Hepatocyte (in vitro differentiated cells): ENCODE data around the gene TEDC1. TPM values are rescaled to one million over a fixed set of nuclear protein-coding genes. Genes with fewer than 3 reads are reported as not detected.

ENCODE experiments used
- DNase-seq: peaks from one replicate; pipeline ENCODE4 v3.0.0-alpha.2; 2016; ENCODE audit warnings: low spot score
- H2AFZ ChIP-seq: fragments of 200-600 bp; sonication (generic); 2 replicates; pipeline ENCODE4 v1.6.0; 2016; ENCODE audit warnings: antibody characterized with exemption, mild to moderate bottlenecking
- H3K27ac ChIP-seq: fragments of 200-600 bp; sonication (generic); 2 replicates; pipeline ENCODE4 v1.5.1; 2016; ENCODE audit warnings: mild to moderate bottlenecking
- H3K27me3 ChIP-seq: fragments of 200-600 bp; sonication (generic); 2 replicates; pipeline ENCODE4 v1.6.1; 2016
- H3K36me3 ChIP-seq: fragments of 200-600 bp; sonication (generic); replicated peaks from 2 replicates; pipeline ENCODE4 v1.5.1; 2016; ENCODE audit warnings: low read depth; ENCODE audit not compliant: insufficient read depth
- H3K4me1 ChIP-seq: fragments of 200-600 bp; sonication (generic); 2 replicates; pipeline ENCODE4 v1.5.1; 2016; ENCODE audit warnings: mild to moderate bottlenecking, moderate library complexity; ENCODE audit not compliant: insufficient read depth
- H3K4me2 ChIP-seq: fragments of 200-600 bp; sonication (generic); 2 replicates; pipeline ENCODE4 v1.6.0; 2016
- H3K4me3 ChIP-seq: fragments of 200-600 bp; sonication (generic); 2 replicates; pipeline ENCODE4 v1.5.1; 2016; ENCODE audit warnings: mild to moderate bottlenecking
- H3K79me2 ChIP-seq: fragments of 200-600 bp; sonication (generic); 2 replicates; pipeline ENCODE4 v1.6.0; 2017; ENCODE audit warnings: mild to moderate bottlenecking
- H3K9me2 ChIP-seq: fragments of 200-600 bp; sonication (generic); replicated peaks from 2 replicates; pipeline ENCODE4 v1.6.0; 2017; ENCODE audit warnings: mild to moderate bottlenecking; ENCODE audit not compliant: insufficient read depth
- H3K9me3 ChIP-seq: fragments of 200-600 bp; sonication (generic); 2 replicates; pipeline ENCODE4 v1.5.1; 2016; ENCODE audit warnings: low read depth, mild to moderate bottlenecking
- H4K20me1 ChIP-seq: fragments of 200-600 bp; sonication (generic); 2 replicates; pipeline ENCODE4 v1.6.0; 2016; ENCODE audit warnings: mild to moderate bottlenecking; ENCODE audit not compliant: insufficient read depth, poor library complexity, severe bottlenecking
- EZH2 ChIP-seq: fragments of 200-600 bp; sonication (generic); IDR thresholded peaks from 2 replicates; pipeline ENCODE4 v1.6.1; 2016; ENCODE audit warnings: antibody characterized with exemption, mild to moderate bottlenecking, borderline replicate concordance
- EZH2phosphoT487 ChIP-seq: fragments of 200-600 bp; sonication (generic); IDR thresholded peaks from one replicate; pipeline ENCODE4 v1.6.1; 2018; ENCODE audit warnings: antibody characterized with exemption, mild to moderate bottlenecking, low read depth, moderate library complexity; ENCODE audit not compliant: unreplicated experiment, severe bottlenecking
- WGBS: methylation state at CpG from one replicate; pipeline ENCODE4 v1.1.6; 2016; ENCODE audit warnings: low lambda C conversion rate; ENCODE audit errors: missing lambda C conversion rate; 5-methylcytosine and 5-hydroxymethylcytosine counted together
- polyA plus RNA-seq: library from polyadenylated mRNA; unstranded; fragments of >200 nt; fragmentation: Nextera tagmentation; extraction: Ambion mirVana; gene quantifications from 2 replicates; pipeline ENCODE4 v1.2.1, GENCODE V29; 2016
- total RNA-seq: library from RNA; depleted of rRNA; stranded (reverse); fragments of >200 nt; gene quantifications from 2 replicates; pipeline ENCODE4 v1.2.3, GENCODE V29; 2014
- TF ChIP-seq, protein P1 (sequence below): fragments of 200-600 bp; sonication (generic); IDR thresholded peaks from 2 replicates; pipeline ENCODE4 v1.5.1; 2016; ENCODE audit warnings: antibody characterized with exemption, mild to moderate bottlenecking; ENCODE audit not compliant: poor library complexity

TEDC1 gene
- total and polyA plus RNA-seq, 2 experiments from 2014 or later: 3.9 to 4.9 TPM

DNA sequence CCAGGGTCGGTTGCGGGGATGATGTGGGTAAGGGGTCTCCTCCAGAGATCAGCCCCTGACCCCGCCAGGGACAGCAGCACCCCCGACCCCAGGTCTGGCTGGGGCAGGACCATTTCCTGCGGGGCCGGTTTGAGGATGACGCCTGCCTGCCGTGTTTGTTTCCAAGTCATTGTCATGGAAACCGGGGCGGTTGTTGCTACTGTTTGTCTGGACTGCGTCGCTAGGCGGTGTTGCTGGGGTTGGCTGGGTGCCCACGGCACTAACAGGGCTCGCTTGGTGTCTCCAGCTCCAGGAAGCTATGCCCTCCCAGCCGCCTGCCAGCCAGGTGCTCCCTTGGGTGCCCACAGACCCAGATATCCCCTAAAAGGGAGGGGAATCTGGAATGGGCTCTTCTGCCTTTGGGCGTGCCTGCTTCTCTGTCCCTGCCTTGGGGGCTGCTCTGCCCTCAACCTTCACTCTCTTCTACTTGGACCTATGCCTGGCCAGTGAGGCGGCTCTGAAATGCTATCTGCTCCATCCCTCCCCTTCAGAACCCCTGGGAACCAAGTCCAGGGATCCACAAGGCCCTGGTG, 9.1 kb upstream of the TEDC1 start:
- Histone ChIP-seq H3K4me3 (no peak overlapping the region), H3K27me3 (peaks cover 46% of the 10 kb centered on the region), H3K4me2 (peak overlapping the region; percentile 87)

DNA sequence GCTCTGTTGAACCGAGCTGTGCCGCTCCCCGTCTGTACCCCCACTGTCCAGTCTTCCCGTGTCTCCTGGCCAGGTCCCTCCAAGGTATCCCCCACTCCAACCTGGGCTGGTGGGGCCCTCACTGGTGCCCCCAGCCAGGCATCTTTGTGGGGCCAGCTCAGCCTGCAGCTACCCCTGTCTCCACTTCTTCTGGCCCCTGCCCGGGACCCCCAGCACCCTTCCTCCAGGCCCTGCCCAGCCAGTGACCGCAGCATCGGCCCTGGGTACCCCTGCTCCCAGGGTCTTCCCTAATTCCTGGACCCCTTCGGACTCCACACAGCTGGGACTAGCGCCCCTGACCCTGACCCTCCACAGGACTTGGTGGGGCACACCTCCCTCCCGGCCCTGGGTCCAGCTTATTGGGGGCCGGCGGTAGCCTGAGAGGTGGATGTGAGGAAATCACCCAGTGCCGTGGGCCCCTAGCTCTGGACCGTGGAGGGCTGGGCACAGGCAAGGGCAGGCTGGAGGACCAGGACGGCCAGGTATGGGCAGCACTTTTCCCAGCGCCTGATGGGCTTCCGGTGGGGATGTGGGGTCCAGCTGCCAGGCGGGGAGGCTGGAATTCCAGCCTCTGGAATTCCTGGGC, 8.4 kb upstream of the TEDC1 start:
- H3K4me3 ChIP-seq: no peak overlapping the region

More for the DNA sequence above, 9.1 kb upstream of the TEDC1 start:
- H3K36me3 ChIP-seq: no peaks in the 10 kb centered on the region
- peak overlapping the region; percentile 98 for H3K27ac ChIP-seq
- H2AFZ ChIP-seq: no peak overlapping the region
- DNase-seq: peak; percentile 96
- H3K9me3 ChIP-seq: no peaks in the 10 kb centered on the region
- WGBS: 9% methylated on average over 17 of the region's 18 CpGs
- no peaks in the 10 kb centered on the region for H3K79me2 ChIP-seq
- no peaks in the 10 kb centered on the region for H3K9me2 ChIP-seq
- H4K20me1 ChIP-seq: no peaks in the 10 kb centered on the region
- peaks cover 26% of the 10 kb centered on the region for H3K4me1 ChIP-seq
- TF ChIP-seq, protein P1, sequence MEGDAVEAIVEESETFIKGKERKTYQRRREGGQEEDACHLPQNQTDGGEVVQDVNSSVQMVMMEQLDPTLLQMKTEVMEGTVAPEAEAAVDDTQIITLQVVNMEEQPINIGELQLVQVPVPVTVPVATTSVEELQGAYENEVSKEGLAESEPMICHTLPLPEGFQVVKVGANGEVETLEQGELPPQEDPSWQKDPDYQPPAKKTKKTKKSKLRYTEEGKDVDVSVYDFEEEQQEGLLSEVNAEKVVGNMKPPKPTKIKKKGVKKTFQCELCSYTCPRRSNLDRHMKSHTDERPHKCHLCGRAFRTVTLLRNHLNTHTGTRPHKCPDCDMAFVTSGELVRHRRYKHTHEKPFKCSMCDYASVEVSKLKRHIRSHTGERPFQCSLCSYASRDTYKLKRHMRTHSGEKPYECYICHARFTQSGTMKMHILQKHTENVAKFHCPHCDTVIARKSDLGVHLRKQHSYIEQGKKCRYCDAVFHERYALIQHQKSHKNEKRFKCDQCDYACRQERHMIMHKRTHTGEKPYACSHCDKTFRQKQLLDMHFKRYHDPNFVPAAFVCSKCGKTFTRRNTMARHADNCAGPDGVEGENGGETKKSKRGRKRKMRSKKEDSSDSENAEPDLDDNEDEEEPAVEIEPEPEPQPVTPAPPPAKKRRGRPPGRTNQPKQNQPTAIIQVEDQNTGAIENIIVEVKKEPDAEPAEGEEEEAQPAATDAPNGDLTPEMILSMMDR: no peak
- TF ChIP-seq EZH2: no peak
- no peak for TF ChIP-seq EZH2phosphoT487

DNA sequence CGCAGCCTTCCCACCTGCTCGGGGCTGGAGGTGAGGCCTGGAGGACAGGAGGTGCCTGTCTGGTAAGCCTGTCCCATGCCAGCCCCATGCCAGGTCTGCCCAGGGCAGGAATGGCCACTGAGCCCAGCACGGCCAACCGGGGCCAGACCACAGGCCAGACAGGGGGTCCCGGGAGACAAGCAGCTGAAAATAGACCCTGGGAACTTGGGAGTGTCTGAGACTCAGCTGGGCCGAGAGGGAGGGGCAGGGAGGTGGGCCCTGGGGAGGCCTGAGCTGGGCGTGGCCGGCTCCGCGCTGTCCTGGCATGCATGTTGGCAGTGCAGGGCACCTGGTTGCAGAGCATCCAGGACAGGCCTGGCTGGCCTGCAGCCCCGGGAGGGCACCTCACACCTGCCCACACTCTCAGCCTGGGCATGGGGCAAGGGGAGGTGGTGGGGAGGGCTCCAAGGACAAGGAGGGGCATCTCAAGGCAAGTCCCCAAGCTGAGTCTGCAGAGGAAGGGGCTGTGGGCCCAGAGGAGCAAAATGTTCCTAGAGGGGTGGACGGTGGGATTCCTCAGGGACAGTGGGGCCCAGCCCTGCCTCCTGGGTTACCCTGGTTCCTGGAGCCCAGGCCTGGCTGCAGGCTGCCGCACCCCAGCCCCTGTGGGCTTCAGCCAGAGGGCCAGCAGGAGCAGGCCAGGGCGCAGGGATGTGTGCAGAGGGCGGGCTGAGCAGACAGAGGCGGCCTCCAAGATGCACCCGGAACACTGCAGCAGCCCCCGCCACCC, 7.6 kb upstream of the TEDC1 start:
- H3K79me2 ChIP-seq: no peaks in the 10 kb centered on the region
- H3K9me2 ChIP-seq: no peaks in the 10 kb centered on the region
- no peak overlapping the region for H3K27ac ChIP-seq
- H3K4me3 ChIP-seq: no peak overlapping the region
- TF ChIP-seq EZH2phosphoT487 (no peak), EZH2 (no peak)
- TF ChIP-seq, protein P1: no peak
- DNase-seq: no peak
- H3K4me1 ChIP-seq: peaks cover 27% of the 10 kb centered on the region
- H3K9me3 ChIP-seq: no peaks in the 10 kb centered on the region
- H4K20me1 ChIP-seq: no peaks in the 10 kb centered on the region
- H3K4me2 ChIP-seq: no peak overlapping the region
- 92% methylated on average over 16 of the region's 18 CpGs for WGBS
- no peak overlapping the region for H2AFZ ChIP-seq
- H3K36me3 ChIP-seq: no peaks in the 10 kb centered on the region
- peaks cover 36% of the 10 kb centered on the region for H3K27me3 ChIP-seq

More for the DNA sequence above, 8.4 kb upstream of the TEDC1 start:
- H3K9me3 ChIP-seq: no peaks in the 10 kb centered on the region
- H3K4me1 ChIP-seq: peaks cover 27% of the 10 kb centered on the region
- no peaks in the 10 kb centered on the region for H3K36me3 ChIP-seq
- H3K79me2 ChIP-seq: no peaks in the 10 kb centered on the region
- no peak overlapping the region for H2AFZ ChIP-seq
- no peak for DNase-seq
- no peaks in the 10 kb centered on the region for H3K9me2 ChIP-seq
- no peak for TF ChIP-seq EZH2phosphoT487
- TF ChIP-seq, protein P1: no peak
- no peak for TF ChIP-seq EZH2
- WGBS: 87% methylated on average over 18 of the region's 18 CpGs
- H3K27ac ChIP-seq: peak overlapping the region; percentile 98
- no peaks in the 10 kb centered on the region for H4K20me1 ChIP-seq
- H3K27me3 ChIP-seq: peaks cover 43% of the 10 kb centered on the region
- peak overlapping the region; percentile 87 for H3K4me2 ChIP-seq
